ENCODE results near the gene KIF1A. TPM values are rescaled to one million over a fixed set of nuclear protein-coding genes. Genes with fewer than 3 reads are reported as not detected.

The KIF1A gene
- total and polyA plus RNA-seq, 10 of the 15 experiments (the other 5 are each of a cell fraction or from before 2014, with no cell fraction given) = 0.04 to 0.95 (median 0.06) TPM; not detected in 5

DNA sequence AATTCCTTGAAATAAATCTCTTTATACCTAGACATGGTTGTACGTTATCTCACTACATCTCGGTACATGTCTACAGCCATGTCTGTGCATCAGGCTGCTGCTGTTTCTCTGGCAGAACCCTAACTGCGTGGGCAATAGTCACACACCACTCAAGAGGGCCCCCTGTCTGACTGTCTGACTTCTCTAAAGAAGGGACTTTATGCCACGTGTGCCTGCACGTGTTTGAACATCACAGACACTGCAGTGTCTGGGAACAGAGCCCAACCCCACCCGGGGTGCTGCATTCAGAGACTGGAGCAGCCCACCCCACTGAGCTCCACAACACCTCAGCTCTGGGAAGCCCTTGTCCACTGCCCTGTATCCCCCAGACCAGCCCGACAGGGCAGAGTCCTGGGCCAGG lies 55.0 kb downstream of the KIF1A start:
- ChIA-PET SMC1A (ENCODE audit: uncharacterized antibody, unreplicated experiment) (no interaction called here), CTCF (no interaction called here), POLR2A (no interaction called here), RAD21 (ENCODE audit: unreplicated experiment) (no interaction called here)
- no peak overlapping the region for H3K9ac ChIP-seq (ENCODE audit: control insufficient read depth, insufficient read depth, low read length)
- no peaks in the 10 kb centered on the region for H3K27me3 ChIP-seq (replicated peaks in 1 of 2; ENCODE audit: control insufficient read depth in 2 of 2, insufficient read depth in 2 of 2, low read length in 1 of 2)
- no peaks in the 10 kb centered on the region for H3K9me3 ChIP-seq (replicated peaks; ENCODE audit: control insufficient read depth, insufficient read depth, low read length)
- no peaks in the 10 kb centered on the region for H3K36me3 ChIP-seq (ENCODE audit: control insufficient read depth in 2 of 2, insufficient read depth in 2 of 2, low read length in 1 of 2)
- WGBS (ENCODE audit: insufficient coverage, insufficient replicate concordance, low lambda C conversion rate, missing lambda C conversion rate) = 29% methylated on average over 7 of the region's 7 CpGs
- H3K27ac ChIP-seq (ENCODE audit: control insufficient read depth, insufficient read depth) = no peak overlapping the region
- no peaks in the 10 kb centered on the region for H3K4me1 ChIP-seq (ENCODE audit: control insufficient read depth, insufficient read depth, low read length)
- no peak overlapping the region for H3K4me3 ChIP-seq
- in situ Hi-C loops (cut with MboI) = no loop called here
- intact Hi-C loops (cut with micrococcal nuclease; ENCODE audit: unreplicated experiment) = no loop called here
- DNase-seq (ENCODE audit: low read depth, low spot score) = no peak
- TF ChIP-seq, protein P1, sequence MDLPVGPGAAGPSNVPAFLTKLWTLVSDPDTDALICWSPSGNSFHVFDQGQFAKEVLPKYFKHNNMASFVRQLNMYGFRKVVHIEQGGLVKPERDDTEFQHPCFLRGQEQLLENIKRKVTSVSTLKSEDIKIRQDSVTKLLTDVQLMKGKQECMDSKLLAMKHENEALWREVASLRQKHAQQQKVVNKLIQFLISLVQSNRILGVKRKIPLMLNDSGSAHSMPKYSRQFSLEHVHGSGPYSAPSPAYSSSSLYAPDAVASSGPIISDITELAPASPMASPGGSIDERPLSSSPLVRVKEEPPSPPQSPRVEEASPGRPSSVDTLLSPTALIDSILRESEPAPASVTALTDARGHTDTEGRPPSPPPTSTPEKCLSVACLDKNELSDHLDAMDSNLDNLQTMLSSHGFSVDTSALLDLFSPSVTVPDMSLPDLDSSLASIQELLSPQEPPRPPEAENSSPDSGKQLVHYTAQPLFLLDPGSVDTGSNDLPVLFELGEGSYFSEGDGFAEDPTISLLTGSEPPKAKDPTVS (IDR thresholded peaks at IDR 0.05; ENCODE audit: low read depth, low read length) = no peak
- TF ChIP-seq JUNB (IDR thresholded peaks at IDR 0.05) = no peak
- TF ChIP-seq MYB (IDR thresholded peaks at IDR 0.05; ENCODE audit: borderline replicate concordance, low read depth, low read length) = no peak
- TF ChIP-seq NR2C2 (IDR thresholded peaks at IDR 0.05; ENCODE audit: borderline replicate concordance, control insufficient read depth, insufficient read length, low read depth) = no peak
- TF ChIP-seq, protein P2, sequence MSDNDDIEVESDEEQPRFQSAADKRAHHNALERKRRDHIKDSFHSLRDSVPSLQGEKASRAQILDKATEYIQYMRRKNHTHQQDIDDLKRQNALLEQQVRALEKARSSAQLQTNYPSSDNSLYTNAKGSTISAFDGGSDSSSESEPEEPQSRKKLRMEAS (IDR thresholded peaks at IDR 0.05; ENCODE audit: low read depth, low read length) = no peak
- TF ChIP-seq MXI1 (IDR thresholded peaks at IDR 0.05; ENCODE audit: low read depth, low read length) = no peak
- TF ChIP-seq GATAD2B (conservative IDR thresholded peaks at IDR 0.05; ENCODE audit: low read depth) = no peak
- TF ChIP-seq, protein P3, sequence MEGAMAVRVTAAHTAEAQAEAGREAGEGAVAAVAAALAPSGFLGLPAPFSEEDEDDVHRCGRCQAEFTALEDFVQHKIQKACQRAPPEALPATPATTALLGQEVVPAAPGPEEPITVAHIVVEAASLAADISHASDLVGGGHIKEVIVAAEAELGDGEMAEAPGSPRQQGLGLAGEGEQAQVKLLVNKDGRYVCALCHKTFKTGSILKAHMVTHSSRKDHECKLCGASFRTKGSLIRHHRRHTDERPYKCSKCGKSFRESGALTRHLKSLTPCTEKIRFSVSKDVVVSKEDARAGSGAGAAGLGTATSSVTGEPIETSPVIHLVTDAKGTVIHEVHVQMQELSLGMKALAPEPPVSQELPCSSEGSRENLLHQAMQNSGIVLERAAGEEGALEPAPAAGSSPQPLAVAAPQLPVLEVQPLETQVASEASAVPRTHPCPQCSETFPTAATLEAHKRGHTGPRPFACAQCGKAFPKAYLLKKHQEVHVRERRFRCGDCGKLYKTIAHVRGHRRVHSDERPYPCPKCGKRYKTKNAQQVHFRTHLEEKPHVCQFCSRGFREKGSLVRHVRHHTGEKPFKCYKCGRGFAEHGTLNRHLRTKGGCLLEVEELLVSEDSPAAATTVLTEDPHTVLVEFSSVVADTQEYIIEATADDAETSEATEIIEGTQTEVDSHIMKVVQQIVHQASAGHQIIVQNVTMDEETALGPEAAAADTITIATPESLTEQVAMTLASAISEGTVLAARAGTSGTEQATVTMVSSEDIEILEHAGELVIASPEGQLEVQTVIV (IDR thresholded peaks at IDR 0.05; ENCODE audit: borderline replicate concordance, partially characterized antibody) = no peak
- H2AFZ ChIP-seq (ENCODE audit: control insufficient read depth, low read depth, low read length) = no peak overlapping the region
- no peak for ATAC-seq
- no peak overlapping the region for H3K4me2 ChIP-seq (ENCODE audit: control insufficient read depth, insufficient read depth)
- H3K79me2 ChIP-seq (ENCODE audit: control insufficient read depth, insufficient read depth, low read length) = no peaks in the 10 kb centered on the region
- no peaks in the 10 kb centered on the region for H4K20me1 ChIP-seq (ENCODE audit: control insufficient read depth, insufficient read depth)
- no TSS peak for BruUV-seq (replicated peaks)
- no peak for FAIRE-seq
